Tibial artery (tissue), 4 donors: ENCODE data around the gene GDAP2.

Source experiments
- DNase-seq, 2 donors: peaks; one replicate each; pipeline ENCODE4 v3.0.0-alpha.2; 2019
- H3K27ac ChIP-seq, 2 donors: fragments of 200-600 bp; sonication (generic) in 1 of 2; 1 replicate in 1 of 2; 2 replicates in 1 of 2; pipeline ENCODE4 v1.5.1; 2018 to 2019; ENCODE audit warnings: mild to moderate bottlenecking in 1 of 2
- H3K27me3 ChIP-seq, 2 donors: fragments of 200-600 bp; sonication (generic) in 1 of 2; one replicate each; pipeline versions ENCODE4 v1.5.1 to v1.6.0; 2016 to 2019
- H3K36me3 ChIP-seq, 3 donors: fragments of 200-600 bp; sonication (generic) in 2 of 3; one replicate each; pipeline ENCODE4 v1.5.1; 2016 to 2019; ENCODE audit warnings: mild to moderate bottlenecking in 2 of 3
- H3K4me1 ChIP-seq, 4 donors: fragments of 200-600 bp; sonication (generic) in 2 of 4; 1 replicate in 3 of 4; 2 replicates in 1 of 4; pipeline ENCODE4 v1.5.1; 2016 to 2019
- H3K4me3 ChIP-seq, 2 donors: fragments of 200-600 bp; sonication (generic) in 1 of 2; 1 replicate in 1 of 2; 2 replicates in 1 of 2; pipeline ENCODE4 v1.5.1; 2018 to 2019; ENCODE audit warnings: mild to moderate bottlenecking in 2 of 2
- H3K9me3 ChIP-seq, 3 donors: fragments of 200-600 bp; sonication (generic) in 1 of 3; one replicate each; pipeline ENCODE4 v1.5.1; 2016 to 2019
- CTCF ChIP-seq, 2 experiments: fragments of 200-600 bp in 1 of 2; fragments of 450-650 bp in 1 of 2; IDR thresholded peaks; one replicate each; pipeline ENCODE4 v1.5.1; 2017 to 2019; ENCODE audit warnings: antibody characterized with exemption in 2 of 2, mild to moderate bottlenecking in 1 of 2, moderate library complexity in 1 of 2
- intact Hi-C: fragments of 100-400 bp; cut with DNase I; formaldehyde crosslinking; loops from one replicate; pipeline ENCODE4 v1.15.0; 2023; ENCODE audit warnings: low total_unique reads

GDAP2 gene

GRCh38 chr1:117814856-117815797, 114.3 kb downstream of the GDAP2 start:
- Histone ChIP-seq H3K4me1 (peaks cover 0 to 37% (median 18%) of the 10 kb centered on the region in 4 donors), H3K27me3 (no peaks in the 10 kb centered on the region), H3K4me3 (no peak overlapping the region), H3K27ac (peak overlapping the region; percentile 65 to 70), H3K9me3 (no peaks in the 10 kb centered on the region), H3K36me3 (no peaks in the 10 kb centered on the region)
- no peak for TF ChIP-seq CTCF (IDR thresholded peaks at IDR 0.05)
- DNase-seq, result peak in 1 of 2 donors; percentile 53
- intact Hi-C loops, result no loop called here
